A673 (cell line): Measurements from ENCODE around the gene RICTOR.

Experiments
- CTCF ChIP-seq: fragments of 300-800, 200-600 bp; sonication (generic); conservative IDR thresholded peaks from 2 replicates; pipeline ENCODE4 v1.5.1; 2017; ENCODE audit warnings: low read depth, mild to moderate bottlenecking, antibody characterized with exemption, low read length, moderate library complexity, mixed read lengths
- EZH2 ChIP-seq: fragments of 200-600 bp; sonication (generic); IDR thresholded peaks from 2 replicates; pipeline ENCODE4 v1.6.1; 2017; ENCODE audit warnings: borderline replicate concordance, low read depth, mild to moderate bottlenecking, mixed read lengths, antibody characterized with exemption, low read length; ENCODE audit not compliant: poor library complexity, severe bottlenecking

GRCh38 chr5:38892363-38892762, 181.8 kb downstream of the RICTOR start:
- TF ChIP-seq CTCF (no peak), EZH2 (no peak)
